ENCODE data around the gene CRYL1.

Gene CRYL1

DNA sequence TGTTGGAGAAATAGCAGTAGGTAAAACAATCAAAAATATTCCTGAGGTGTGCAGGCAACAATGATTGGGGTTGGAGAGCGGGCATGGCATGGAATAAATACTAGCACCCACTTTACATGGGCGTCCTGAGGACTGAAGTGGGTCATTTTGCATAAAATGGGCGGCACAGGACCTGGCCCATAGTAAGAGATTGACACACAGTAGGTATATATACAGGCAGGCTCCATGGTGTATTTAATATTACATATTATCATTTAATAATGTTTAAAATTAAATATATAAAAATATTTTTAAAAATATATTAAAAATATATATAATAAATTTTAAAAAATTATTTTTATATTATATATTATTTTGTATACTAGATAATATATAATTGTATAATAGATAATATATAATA, 48.3 kb downstream of the CRYL1 start:
- TF ChIP-seq, protein P1, sequence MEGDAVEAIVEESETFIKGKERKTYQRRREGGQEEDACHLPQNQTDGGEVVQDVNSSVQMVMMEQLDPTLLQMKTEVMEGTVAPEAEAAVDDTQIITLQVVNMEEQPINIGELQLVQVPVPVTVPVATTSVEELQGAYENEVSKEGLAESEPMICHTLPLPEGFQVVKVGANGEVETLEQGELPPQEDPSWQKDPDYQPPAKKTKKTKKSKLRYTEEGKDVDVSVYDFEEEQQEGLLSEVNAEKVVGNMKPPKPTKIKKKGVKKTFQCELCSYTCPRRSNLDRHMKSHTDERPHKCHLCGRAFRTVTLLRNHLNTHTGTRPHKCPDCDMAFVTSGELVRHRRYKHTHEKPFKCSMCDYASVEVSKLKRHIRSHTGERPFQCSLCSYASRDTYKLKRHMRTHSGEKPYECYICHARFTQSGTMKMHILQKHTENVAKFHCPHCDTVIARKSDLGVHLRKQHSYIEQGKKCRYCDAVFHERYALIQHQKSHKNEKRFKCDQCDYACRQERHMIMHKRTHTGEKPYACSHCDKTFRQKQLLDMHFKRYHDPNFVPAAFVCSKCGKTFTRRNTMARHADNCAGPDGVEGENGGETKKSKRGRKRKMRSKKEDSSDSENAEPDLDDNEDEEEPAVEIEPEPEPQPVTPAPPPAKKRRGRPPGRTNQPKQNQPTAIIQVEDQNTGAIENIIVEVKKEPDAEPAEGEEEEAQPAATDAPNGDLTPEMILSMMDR (IDR thresholded peaks at IDR 0.05; ENCODE audit: low read length, missing control alignments) = no peak
- no peak overlapping the region for H3K4me3 ChIP-seq (replicated peaks; ENCODE audit: low read depth, low read length)
- DNase-seq (ENCODE audit: low read depth) = no peak

DNA sequence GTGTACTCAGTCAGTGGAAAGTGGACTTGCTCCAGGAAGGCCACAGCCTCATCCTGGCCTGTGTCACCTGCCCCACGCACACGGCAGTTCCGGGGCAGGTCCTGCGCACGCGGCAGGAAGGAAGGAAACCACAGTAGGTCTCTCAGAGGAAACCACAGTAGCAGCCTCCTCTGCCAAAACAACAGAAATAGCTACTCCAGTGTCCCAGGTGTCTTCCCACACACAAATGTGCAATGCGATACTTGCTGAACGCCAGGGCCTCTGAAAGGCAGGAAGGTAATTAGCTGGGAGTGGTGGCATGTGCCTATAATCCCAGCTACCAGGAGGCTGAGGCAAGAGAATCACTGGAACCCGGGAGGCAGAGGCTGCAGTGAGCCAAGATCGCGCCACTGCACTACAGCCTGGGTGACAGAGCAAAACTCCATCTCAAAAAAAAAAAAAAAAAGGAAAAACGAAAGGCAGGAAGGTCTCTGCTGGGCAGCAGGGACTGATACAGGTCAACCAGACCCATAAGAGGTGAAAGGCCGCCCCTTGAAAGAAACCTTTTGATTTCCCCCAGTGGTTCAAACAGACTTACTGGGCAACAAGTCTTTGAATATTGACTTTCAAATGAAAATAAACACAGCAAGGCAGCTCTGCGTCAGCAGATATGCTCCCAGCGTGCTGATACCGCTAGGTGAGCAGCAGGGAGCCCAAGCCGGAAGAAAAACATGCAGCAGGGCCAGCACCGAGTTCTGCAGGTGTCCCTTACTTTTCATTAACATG, 49.5 kb downstream of the CRYL1 start:
- H3K4me3 ChIP-seq (replicated peaks; ENCODE audit: low read depth, low read length) = no peak overlapping the region
- no peak for DNase-seq (ENCODE audit: low read depth)

DNA sequence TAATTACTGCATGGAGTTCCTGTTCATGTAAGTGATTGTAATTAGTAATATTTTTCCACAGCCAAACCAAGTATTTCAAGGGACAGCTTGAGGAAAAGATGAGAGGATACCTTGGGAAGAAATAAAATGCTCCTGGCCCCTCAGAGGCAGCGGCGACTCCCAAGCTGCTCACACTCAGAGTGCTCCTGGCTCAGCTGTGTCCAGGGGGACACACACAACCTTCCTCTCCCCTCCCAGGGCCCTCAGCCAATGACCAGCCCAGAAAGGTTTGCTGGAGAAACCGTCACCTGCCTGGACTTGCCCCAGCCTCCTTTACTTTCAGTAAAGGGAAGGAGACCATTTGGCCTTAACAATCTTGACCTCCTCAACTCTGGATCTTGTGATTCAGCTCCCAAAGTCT, 51.1 kb downstream of the CRYL1 start:
- H3K4me3 ChIP-seq (replicated peaks; ENCODE audit: low read depth, low read length) = no peak overlapping the region
- no peak for DNase-seq (ENCODE audit: low read depth)
- TF ChIP-seq, protein P1 (IDR thresholded peaks at IDR 0.05; ENCODE audit: low read length, missing control alignments) = no peak

More for the DNA sequence above, 49.5 kb downstream of the CRYL1 start:
- TF ChIP-seq, protein P1 (IDR thresholded peaks at IDR 0.05; ENCODE audit: low read length, missing control alignments) = no peak

DNA sequence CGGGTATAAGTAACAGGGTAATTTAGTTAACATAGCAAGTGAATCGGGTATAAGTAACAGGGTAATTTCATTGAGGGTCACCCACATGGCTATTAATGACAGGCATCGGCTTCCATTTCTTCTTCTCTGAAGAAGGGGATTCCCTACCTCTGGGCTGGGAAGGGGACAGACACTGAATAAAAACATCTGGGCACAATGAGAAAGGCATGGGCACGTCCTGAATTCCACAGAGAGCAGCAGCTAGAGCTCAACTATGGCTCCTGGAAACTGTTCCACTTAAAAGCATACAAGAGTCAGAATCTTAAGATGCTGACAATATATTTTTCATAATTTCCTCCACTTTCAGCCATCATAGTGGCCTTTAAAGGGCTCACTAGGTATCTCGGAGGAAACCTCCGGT, 51.8 kb downstream of the CRYL1 start:
- H3K4me3 ChIP-seq (replicated peaks; ENCODE audit: low read depth, low read length) = no peak overlapping the region
- TF ChIP-seq, protein P1 (IDR thresholded peaks at IDR 0.05; ENCODE audit: low read length, missing control alignments) = no peak
- no peak for DNase-seq (ENCODE audit: low read depth)

DNA sequence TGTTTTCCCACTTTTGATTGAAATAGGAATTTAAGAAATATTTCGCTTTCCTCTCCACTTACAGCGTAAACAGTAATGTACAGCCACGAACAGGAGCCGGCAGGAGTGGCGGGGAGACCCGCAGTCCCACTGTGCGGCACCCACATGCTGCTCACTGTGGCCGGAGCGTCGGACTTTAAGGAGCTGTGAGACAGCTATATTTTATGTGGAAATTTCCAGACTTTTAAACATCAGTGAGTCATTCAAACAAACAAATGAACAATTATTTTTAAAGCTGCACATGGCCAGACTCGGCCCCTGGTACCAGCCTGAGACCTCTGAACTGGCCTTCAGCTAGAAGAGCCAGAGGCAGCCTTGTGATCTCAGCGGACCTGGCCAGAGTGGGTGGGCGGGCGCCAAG, 52.5 kb downstream of the CRYL1 start:
- H3K4me3 ChIP-seq (replicated peaks; ENCODE audit: low read depth, low read length) = no peak overlapping the region
- TF ChIP-seq, protein P1 (IDR thresholded peaks at IDR 0.05; ENCODE audit: low read length, missing control alignments) = no peak
- DNase-seq (ENCODE audit: low read depth) = no peak

DNA sequence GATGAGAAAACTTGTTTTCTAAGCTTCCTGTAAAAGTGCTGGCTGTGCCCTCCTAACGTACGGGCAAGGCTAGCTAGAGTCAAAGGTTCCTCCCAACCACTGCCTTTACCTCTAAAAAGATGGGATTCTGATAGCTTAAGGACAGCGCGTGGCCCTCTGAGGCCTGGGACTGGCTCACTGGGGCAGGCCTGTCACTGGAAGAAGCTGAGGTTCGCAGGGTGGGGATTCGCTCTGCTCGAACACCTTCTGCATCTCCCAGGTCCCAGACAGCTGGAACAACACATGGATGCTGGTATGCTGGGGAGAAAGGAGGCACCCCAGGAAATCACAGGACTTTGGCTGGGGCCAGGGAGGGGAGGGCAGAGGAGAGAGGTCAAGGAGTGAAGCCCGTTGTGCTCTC, 53.1 kb downstream of the CRYL1 start:
- H3K4me3 ChIP-seq (replicated peaks; ENCODE audit: low read depth, low read length) = no peak overlapping the region
- no peak for DNase-seq (ENCODE audit: low read depth)
- TF ChIP-seq, protein P1 (IDR thresholded peaks at IDR 0.05; ENCODE audit: low read length, missing control alignments) = no peak

DNA sequence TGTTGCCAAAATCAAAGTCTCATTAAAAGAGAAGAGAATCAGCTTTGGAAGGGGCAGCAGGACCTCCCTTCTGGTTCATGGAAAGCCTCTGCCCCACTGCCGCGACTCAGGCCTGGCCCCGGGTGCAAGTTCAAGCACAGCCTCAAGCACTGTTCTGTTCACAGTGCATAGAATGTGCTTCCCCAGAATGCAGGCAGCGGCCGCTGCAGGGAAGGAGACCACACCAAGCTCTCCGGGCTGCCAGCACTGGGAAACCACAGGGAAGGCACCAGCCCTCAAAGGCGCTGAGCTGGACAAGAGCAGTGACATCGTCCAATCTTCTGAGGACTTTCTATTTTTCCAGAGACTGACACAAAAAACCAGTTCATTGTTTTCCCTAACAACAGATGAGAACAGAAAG, 55.5 kb downstream of the CRYL1 start:
- TF ChIP-seq, protein P1 (IDR thresholded peaks at IDR 0.05; ENCODE audit: low read length, missing control alignments) = no peak
- H3K4me3 ChIP-seq (replicated peaks; ENCODE audit: low read depth, low read length) = no peak overlapping the region
- DNase-seq (ENCODE audit: low read depth) = no peak

Data from fibroblast of pulmonary artery (primary cell).